Fibroblast of lung (primary cell): ENCODE data around the gene DRD4.

Experiments used
- EZH2 ChIP-seq: IDR thresholded peaks from 2 replicates; pipeline ENCODE4 v1.5.1; 2012; ENCODE audit warnings: low read length, control low read depth, mild to moderate bottlenecking; ENCODE audit errors: missing control alignments
- TF ChIP-seq, protein P1 (sequence below), 2 donors: IDR thresholded peaks in 1 of 2; conservative IDR thresholded peaks in 1 of 2; 1 replicate in 1 of 2; 2 replicates in 1 of 2; pipeline ENCODE4 v1.5.1; 2011 to 2012; ENCODE audit warnings: low read length in 2 of 2, control low read depth in 1 of 2, inconsistent platforms in 1 of 2, low read depth in 1 of 2, mild to moderate bottlenecking in 1 of 2

GRCh38 chr11:656426-656825 lies 19.4 kb downstream of the DRD4 start:
- TF ChIP-seq, protein P1, sequence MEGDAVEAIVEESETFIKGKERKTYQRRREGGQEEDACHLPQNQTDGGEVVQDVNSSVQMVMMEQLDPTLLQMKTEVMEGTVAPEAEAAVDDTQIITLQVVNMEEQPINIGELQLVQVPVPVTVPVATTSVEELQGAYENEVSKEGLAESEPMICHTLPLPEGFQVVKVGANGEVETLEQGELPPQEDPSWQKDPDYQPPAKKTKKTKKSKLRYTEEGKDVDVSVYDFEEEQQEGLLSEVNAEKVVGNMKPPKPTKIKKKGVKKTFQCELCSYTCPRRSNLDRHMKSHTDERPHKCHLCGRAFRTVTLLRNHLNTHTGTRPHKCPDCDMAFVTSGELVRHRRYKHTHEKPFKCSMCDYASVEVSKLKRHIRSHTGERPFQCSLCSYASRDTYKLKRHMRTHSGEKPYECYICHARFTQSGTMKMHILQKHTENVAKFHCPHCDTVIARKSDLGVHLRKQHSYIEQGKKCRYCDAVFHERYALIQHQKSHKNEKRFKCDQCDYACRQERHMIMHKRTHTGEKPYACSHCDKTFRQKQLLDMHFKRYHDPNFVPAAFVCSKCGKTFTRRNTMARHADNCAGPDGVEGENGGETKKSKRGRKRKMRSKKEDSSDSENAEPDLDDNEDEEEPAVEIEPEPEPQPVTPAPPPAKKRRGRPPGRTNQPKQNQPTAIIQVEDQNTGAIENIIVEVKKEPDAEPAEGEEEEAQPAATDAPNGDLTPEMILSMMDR (conservative IDR thresholded peaks at IDR 0.05 in 1 of 2, IDR thresholded peaks at IDR 0.05 in 1 of 2; ENCODE audit: low read depth in 1 of 2, low read length in 2 of 2): no peak
- no peak for TF ChIP-seq EZH2
